NCI-H2196 (cell line): Measurements from ENCODE around the gene CGNL1.

Source experiments
- DNase-seq: peaks from one replicate; lab custom pipeline; 2025; ENCODE audit not compliant: unreplicated experiment; lab: John Stamatoyannopoulos, UW

CGNL1 gene

GRCh38 chr15:57494581-57494980, 118.3 kb downstream of the CGNL1 start:
- no peak for DNase-seq

GRCh38 chr15:57495041-57495440, 118.7 kb downstream of the CGNL1 start:
- no peak for DNase-seq

GRCh38 chr15:57495554-57496165, 119.4 kb downstream of the CGNL1 start:
- no peak for DNase-seq

- no peak for DNase-seq
Observed at GRCh38 chr15:57496594-57496945, 120.3 kb downstream of the CGNL1 start.

- DNase-seq, result peak; percentile 80
Observed at GRCh38 chr15:57496946-57497869, 120.9 kb downstream of the CGNL1 start.

- DNase-seq, result no peak
Observed at GRCh38 chr15:57500256-57500655, 124.0 kb downstream of the CGNL1 start.

GRCh38 chr15:57500979-57501576, 124.8 kb downstream of the CGNL1 start:
- no peak for DNase-seq

- no peak for DNase-seq
Observed at GRCh38 chr15:57502116-57502515, 125.8 kb downstream of the CGNL1 start.

- DNase-seq, result no peak
Observed at GRCh38 chr15:57503051-57503702, 126.9 kb downstream of the CGNL1 start.

GRCh38 chr15:57503911-57504598, 127.8 kb downstream of the CGNL1 start:
- no peak for DNase-seq

GRCh38 chr15:57504599-57504940, 128.3 kb downstream of the CGNL1 start:
- no peak for DNase-seq

GRCh38 chr15:57505056-57505715, 128.9 kb downstream of the CGNL1 start:
- DNase-seq, result no peak

GRCh38 chr15:57505949-57506391, 129.7 kb downstream of the CGNL1 start:
- DNase-seq, result peak; percentile 16

- DNase-seq, result no peak
Observed at GRCh38 chr15:57506422-57506821, 130.1 kb downstream of the CGNL1 start.

GRCh38 chr15:57507111-57507510, 130.8 kb downstream of the CGNL1 start:
- no peak for DNase-seq

- no peak for DNase-seq
Observed at GRCh38 chr15:57509126-57509525, 132.8 kb downstream of the CGNL1 start.

- DNase-seq, result no peak
Observed at GRCh38 chr15:57509965-57510364, 133.7 kb downstream of the CGNL1 start.

- peak; percentile 40 for DNase-seq
Observed at GRCh38 chr15:57510647-57511046, 134.3 kb downstream of the CGNL1 start.

GRCh38 chr15:57516327-57517029, 140.2 kb downstream of the CGNL1 start:
- no peak for DNase-seq
